Stimulated activated naive CD8-positive, alpha-beta T cell treated with anti-CD3 and anti-CD28 coated beads, Interleukin-15, Interleukin-2, amounts not matched to agents 100 ng/mL and 50 ng/mL, for 24 hours (primary cell): ENCODE data around the gene MATN4.
A peak's percentile ranks its signal among the peaks of the same experiment; 100 is the strongest.

ENCODE experiments used
- H3K27ac Mint-ChIP-seq: one replicate; pipeline ENCODE4 v1.8.0; 2021; ENCODE audit warnings: mild to moderate bottlenecking, mixed read lengths
- H3K27me3 Mint-ChIP-seq: one replicate; pipeline ENCODE4 v1.8.0; 2021; ENCODE audit warnings: mixed read lengths
- H3K36me3 Mint-ChIP-seq: one replicate; pipeline ENCODE4 v1.8.0; 2021; ENCODE audit warnings: low read depth, mixed read lengths
- H3K4me1 Mint-ChIP-seq: one replicate; pipeline ENCODE4 v1.8.0; 2021; ENCODE audit warnings: low read depth, mixed read lengths
- H3K4me3 Mint-ChIP-seq: one replicate; pipeline ENCODE4 v1.8.0; 2021; ENCODE audit warnings: mild to moderate bottlenecking, mixed read lengths
- H3K9me3 Mint-ChIP-seq: one replicate; pipeline ENCODE4 v1.8.0; 2021; ENCODE audit warnings: mixed read lengths

Gene MATN4

DNA sequence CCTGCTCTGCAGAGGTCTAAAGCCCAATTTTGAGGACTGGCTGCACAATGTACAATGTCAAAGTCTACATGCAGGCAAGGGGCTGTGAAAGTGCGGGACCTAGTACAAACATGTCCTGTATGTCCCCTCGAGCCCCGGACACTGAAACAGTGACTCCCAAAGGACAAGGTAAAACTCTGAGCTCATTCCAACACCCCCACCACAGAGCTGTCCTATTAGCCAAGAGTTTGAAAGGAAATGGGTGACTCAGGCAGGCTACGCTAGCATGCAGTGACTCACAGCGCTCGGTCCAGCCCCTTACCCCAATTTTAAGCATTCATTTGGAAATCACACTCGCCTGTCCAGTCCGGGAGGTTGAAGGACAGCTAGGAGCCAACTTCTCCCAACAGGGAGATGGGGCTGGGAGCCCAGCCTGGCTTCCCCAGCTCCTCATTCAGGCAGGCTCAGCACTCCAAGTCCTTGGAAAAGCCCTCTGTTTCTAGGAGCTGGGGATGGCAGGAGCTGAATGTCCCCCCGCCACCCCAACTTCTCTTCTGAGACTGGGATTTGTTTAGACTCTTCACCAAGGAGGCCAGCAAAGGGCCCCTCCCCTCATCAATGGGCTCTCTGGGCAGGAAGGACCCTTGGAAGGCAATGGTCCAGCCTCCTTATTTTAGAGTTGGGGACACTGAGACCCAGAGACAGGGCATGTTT lies 36.2 kb upstream of the MATN4 start:
- H3K27ac Mint-ChIP-seq = peak overlapping the region; percentile 26
- peaks cover 57% of the 10 kb centered on the region for H3K36me3 Mint-ChIP-seq
- peaks cover 56% of the 10 kb centered on the region for H3K4me1 Mint-ChIP-seq
- no peaks in the 10 kb centered on the region for H3K9me3 Mint-ChIP-seq
- peaks cover 4% of the 10 kb centered on the region for H3K27me3 Mint-ChIP-seq
- H3K4me3 Mint-ChIP-seq = peak overlapping the region; percentile 19

DNA sequence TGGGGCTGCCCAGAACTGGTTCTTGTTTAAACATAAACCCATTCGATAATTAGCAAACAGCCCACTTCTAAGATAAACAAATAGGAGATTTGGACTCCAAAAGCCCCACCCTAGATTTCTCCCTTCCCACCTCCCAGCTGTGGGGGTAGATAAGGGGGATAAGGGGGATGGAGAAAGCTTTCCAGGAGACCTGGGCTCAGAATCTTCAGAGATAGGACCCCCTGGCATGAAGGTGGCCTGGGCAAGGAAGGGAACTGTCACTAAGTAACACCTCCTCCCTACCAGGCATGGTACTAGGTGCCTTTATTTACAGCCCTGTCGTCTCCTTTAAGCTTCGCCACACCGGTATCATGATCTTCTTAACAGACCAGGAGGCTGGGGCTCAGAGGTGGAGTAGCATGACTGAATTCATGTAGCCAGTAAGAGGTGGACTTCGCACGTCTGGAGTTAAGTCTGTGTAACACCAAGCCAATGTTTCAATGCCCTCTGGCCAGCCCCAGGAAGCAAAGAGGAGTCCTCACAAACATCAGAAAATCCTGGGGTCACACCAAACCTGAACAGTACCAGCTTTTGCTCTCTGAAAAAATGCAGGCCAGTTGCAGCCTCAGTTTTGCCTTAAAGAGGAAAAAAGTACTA lies 35.6 kb upstream of the MATN4 start:
- peaks cover 57% of the 10 kb centered on the region for H3K36me3 Mint-ChIP-seq

DNA sequence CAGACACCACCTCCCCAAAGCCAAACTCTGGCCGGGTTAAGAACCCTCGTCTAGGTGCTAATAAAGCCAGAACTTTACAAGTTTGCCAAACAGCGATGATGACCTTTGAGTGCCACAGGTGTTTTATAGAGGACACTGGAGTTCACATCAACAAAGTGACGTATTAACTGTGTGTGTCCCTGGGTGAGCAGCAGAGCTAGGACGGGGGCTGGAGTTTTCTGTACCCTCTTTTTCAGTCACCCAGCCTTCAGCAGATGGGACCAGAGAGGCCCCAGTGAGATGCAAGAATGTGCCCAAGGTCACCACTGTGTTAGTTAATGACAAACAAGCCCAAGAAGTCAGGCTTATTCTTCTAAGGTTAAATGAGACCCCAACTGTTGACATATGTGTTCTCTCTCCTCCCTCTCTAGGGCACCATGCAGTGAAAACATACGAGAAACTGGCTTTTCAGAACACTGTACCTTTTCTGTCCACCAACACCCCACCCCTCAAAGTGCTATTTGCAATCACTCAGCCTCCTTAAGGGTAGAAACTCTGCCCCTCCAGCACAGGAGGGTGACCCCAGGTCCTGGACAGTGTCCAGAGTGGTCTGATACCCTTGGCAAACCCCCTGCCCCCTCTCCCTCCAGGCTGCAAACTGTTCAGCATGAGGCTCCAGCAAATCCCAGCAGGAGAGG lies 34.9 kb upstream of the MATN4 start:
- peaks cover 4% of the 10 kb centered on the region for H3K27me3 Mint-ChIP-seq
- peak overlapping the region; percentile 20 for H3K4me3 Mint-ChIP-seq
- H3K36me3 Mint-ChIP-seq = peaks cover 57% of the 10 kb centered on the region
- H3K9me3 Mint-ChIP-seq = no peaks in the 10 kb centered on the region
- no peak overlapping the region for H3K27ac Mint-ChIP-seq
- H3K4me1 Mint-ChIP-seq = peaks cover 49% of the 10 kb centered on the region

More for the DNA sequence above, 35.6 kb upstream of the MATN4 start:
- no peaks in the 10 kb centered on the region for H3K9me3 Mint-ChIP-seq
- H3K4me1 Mint-ChIP-seq = peaks cover 52% of the 10 kb centered on the region
- peaks cover 4% of the 10 kb centered on the region for H3K27me3 Mint-ChIP-seq
- peak overlapping the region; percentile 19 for H3K4me3 Mint-ChIP-seq
- peak overlapping the region; percentile 26 for H3K27ac Mint-ChIP-seq

DNA sequence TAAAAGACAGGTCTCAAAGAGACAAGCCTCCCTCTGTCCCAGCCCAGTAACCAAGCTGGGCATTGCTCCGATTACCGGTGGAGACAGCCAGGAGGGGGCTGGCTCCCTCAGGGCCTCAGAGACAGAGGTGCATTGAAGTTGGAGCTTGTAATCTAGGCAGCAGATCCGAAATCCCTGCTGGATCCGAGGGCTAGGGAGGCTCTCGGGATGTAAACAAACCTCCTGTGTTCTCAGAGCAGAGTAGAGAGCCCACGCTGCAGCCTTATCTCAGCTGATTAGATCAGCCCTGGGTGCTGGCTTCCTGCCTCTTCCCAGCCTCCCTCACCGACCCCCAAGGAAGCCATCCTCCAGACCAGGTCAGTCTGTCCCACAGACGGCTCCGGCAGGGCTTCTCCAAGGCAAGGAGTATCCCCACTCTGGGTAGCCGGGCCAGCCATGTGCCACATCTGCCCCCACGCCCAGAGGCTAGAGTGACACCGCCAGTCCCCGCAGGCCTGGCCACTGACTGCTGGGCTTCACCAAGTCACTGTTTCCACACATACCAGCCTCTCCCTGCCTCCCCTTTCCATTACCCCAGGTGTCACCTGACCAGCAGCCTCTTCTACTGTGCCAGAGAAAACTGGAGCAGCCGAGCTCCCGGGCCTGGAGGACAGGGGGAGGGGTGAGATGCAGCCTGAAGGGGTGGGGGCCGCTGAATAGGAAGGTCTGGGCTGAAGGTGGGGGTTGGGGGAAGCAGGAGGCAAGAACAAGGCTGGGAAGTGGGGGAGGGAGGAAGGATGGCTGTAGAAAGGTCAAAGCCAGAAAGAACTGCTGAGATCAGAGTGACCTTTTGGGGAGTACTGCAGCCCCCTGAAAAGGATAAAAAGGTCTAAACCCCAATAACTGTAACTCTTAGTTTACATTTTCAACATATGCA lies 34.1 kb upstream of the MATN4 start:
- peaks cover 4% of the 10 kb centered on the region for H3K27me3 Mint-ChIP-seq
- peaks cover 57% of the 10 kb centered on the region for H3K36me3 Mint-ChIP-seq
- H3K9me3 Mint-ChIP-seq = no peaks in the 10 kb centered on the region
- H3K4me1 Mint-ChIP-seq = peaks cover 46% of the 10 kb centered on the region
- peak overlapping the region; percentile 36 for H3K27ac Mint-ChIP-seq
- H3K4me3 Mint-ChIP-seq = no peak overlapping the region

DNA sequence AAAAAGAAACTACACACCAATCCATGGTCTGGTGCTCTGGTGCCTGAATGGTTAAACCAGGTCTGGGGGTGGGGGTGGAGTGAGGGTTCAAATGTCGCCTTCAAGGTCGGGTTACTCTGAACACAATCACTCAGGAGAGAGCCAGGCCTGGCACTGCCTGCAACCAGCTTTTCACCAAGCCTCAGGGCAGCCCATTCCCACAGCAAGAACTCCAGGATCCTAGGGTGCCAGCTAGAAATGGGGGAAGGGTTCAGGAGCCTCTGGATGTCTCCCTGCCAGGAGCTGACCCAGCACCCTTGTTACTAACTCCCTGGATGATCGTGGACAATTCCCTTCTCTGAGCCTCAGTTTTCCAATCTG lies 33.5 kb upstream of the MATN4 start:
- peaks cover 56% of the 10 kb centered on the region for H3K36me3 Mint-ChIP-seq
- H3K27me3 Mint-ChIP-seq = peaks cover 2% of the 10 kb centered on the region
- H3K4me1 Mint-ChIP-seq = peaks cover 41% of the 10 kb centered on the region
- peak overlapping the region; percentile 36 for H3K27ac Mint-ChIP-seq
- no peak overlapping the region for H3K4me3 Mint-ChIP-seq
- H3K9me3 Mint-ChIP-seq = no peaks in the 10 kb centered on the region

DNA sequence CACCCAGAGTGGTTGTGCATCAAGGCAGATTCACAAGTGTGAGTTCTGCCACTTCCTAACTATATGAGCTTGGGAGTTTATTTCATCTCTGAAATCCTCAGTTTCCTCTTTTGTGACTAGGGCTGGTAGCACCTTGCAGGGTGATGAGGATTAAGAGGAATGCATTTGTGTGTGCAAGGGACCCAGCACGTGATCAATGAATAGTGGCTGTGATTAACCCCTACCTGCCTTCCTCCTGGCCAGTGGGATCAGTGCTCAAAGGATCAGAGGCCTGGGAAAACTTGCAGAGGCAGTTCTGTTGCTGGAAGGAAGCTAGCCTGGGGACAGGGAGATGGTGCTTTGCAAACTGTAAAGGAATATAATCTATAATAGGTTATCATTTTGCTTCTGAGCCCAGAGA lies 32.9 kb upstream of the MATN4 start:
- Mint-ChIP-seq H3K4me1 (peaks cover 35% of the 10 kb centered on the region), H3K36me3 (peaks cover 58% of the 10 kb centered on the region), H3K4me3 (no peak overlapping the region), H3K27me3 (no peaks in the 10 kb centered on the region), H3K9me3 (no peaks in the 10 kb centered on the region), H3K27ac (no peak overlapping the region)

DNA sequence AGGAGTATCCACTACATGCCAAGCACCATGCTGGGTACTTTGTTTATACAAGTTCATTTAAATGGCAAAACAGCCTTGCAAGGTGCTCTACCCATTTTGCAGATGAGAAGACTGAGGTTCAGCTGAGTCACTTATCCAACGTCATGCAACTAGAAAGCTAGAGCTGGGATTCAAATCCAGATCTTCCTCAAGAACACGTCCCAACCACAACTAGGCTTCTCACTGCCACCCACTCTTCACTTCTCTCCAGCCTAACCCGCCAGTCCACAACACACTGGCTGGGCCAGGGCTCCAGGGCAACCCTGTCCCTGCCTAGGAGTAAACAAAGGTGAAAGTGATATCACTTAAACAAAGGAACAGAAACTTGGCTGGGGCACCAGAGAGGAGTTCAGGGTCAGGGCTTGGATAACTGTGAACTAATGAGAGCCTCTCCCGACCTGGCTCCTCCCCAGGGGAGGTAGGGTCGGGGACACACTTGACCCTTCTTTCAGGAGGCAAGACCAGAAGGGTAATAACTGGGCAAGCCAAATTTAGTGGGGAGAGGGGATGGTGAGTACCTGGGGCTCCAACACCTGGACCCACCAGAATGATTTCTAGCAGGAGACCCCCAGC lies 32.2 kb upstream of the MATN4 start:
- H3K4me1 Mint-ChIP-seq = peaks cover 29% of the 10 kb centered on the region
- no peaks in the 10 kb centered on the region for H3K9me3 Mint-ChIP-seq
- no peaks in the 10 kb centered on the region for H3K27me3 Mint-ChIP-seq
- no peak overlapping the region for H3K27ac Mint-ChIP-seq
- H3K4me3 Mint-ChIP-seq = no peak overlapping the region
- H3K36me3 Mint-ChIP-seq = peaks cover 58% of the 10 kb centered on the region

DNA sequence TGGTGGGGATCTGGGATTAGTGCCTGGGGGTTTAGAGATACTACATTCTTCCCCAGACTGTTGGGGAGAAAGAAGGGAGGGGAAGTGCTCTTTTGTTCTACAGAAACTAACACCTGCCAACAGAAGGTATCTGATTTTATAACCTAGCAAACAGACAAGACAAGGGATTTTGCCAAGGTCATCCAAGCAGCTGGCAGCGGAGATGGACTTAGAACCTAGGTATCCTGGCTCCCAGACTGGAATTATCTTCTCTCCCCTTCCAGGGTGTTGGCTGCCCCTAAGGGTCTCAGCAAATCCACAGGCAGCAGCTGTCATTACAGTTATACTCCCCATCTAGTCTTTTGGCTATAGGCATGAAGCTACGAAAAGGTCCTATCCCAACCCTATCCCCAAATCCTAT lies 31.7 kb upstream of the MATN4 start:
- Mint-ChIP-seq H3K27me3 (no peaks in the 10 kb centered on the region), H3K4me3 (no peak overlapping the region), H3K27ac (no peak overlapping the region), H3K36me3 (peaks cover 61% of the 10 kb centered on the region), H3K4me1 (peaks cover 24% of the 10 kb centered on the region), H3K9me3 (no peaks in the 10 kb centered on the region)

DNA sequence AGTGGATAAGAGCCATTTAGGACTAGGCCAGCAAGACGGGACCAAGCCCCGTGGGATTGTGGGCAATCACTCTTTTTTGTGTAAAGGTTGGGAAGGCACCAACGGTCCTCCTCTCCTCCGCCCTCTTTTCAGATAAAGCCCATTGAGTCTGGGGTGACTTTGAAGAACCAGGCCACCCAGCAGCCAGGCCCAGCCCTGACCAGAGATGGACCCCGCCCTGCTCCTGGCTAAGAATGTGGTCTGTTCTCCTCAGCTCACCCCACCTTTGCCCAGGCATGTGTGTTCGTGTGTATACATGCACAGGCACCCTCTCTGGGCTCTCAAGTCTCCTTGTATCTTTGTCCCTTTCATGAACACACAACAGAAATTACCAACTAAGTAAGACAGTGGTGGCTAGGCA lies 31.0 kb upstream of the MATN4 start:
- Mint-ChIP-seq H3K27me3 (no peaks in the 10 kb centered on the region), H3K4me1 (peaks cover 16% of the 10 kb centered on the region), H3K9me3 (no peaks in the 10 kb centered on the region), H3K27ac (no peak overlapping the region), H3K36me3 (peaks cover 57% of the 10 kb centered on the region), H3K4me3 (no peak overlapping the region)

DNA sequence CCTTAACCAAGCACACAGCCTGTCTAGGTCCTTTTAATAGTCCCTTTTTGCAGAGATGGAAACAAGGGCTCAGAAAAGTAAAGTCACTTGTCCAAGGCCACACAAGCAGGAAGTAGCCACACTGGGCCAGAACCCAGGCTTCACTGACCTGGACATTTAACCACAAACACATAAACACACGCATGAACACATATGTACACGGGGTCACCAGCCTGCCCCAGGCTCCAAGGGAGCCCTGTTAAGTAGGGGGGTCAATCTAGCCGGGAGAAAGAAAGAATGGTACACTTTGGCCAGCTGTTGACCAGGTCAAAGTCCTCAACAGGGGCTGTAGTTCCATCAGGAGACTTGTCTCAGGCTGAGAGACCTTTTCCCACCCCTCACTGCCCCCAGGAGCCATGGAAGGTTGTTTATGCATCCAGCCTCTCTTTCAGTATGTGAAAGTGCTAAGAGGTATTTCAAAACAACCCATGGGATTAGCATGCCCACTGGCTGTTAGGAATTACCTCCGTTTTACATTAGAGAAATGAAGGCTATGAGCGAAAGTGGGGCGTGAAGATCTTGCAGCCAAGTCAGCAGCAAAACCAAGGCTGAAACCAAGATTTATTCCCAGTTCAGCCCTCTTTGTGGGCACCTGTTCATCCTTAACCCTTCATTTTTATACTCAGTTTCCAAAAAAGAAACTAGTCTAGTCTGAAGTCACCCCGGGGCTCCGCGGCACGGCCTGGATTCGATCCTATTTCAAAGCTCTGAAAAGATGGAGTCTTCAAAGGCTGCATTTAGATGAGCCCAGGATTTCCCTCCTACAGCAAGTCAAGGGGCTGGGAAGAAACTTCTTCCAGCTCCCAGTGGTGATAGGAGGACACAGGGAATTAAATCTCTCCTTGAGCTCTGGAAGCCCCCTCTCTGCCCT lies 30.3 kb upstream of the MATN4 start:
- no peaks in the 10 kb centered on the region for H3K9me3 Mint-ChIP-seq
- peaks cover 11% of the 10 kb centered on the region for H3K4me1 Mint-ChIP-seq
- no peak overlapping the region for H3K4me3 Mint-ChIP-seq
- H3K27ac Mint-ChIP-seq = no peak overlapping the region
- no peaks in the 10 kb centered on the region for H3K27me3 Mint-ChIP-seq
- H3K36me3 Mint-ChIP-seq = peaks cover 53% of the 10 kb centered on the region

DNA sequence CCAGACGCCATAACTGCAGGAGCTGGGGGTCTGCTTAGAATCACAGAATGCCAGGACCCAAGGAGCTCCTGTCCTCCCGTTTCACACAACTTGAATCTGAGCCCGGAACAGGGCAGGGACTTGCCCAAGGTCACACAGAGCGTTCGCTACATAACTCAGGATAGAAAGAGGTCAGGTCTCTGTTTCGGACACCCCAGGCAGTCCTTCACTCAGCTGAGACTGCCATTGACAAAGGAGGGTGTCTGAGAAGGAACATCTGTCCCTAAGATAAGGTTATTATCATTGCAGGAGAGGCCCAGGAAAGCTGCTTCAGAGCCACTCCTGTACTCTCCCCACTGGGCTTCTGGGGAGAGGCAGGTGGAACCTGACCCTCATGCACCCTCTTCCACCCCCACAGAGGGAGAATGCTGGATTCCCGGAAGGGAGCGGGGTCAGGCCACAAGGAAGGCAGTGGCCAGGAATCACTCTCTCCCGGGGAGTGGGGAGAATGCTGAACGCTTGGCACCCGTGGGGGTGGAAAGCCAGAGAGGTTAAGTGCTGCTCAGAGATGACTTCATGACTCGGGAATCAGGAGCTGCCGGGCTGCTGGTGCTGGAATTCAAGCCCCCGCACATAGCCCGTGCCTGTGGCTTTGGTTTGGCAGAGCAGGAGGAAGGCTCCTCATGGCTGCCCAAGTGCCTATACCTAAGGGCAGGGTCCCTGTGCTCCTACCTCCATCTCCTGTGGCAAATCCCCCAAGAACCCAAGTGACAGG lies 29.4 kb upstream of the MATN4 start:
- Mint-ChIP-seq H3K9me3 (no peaks in the 10 kb centered on the region), H3K36me3 (peaks cover 46% of the 10 kb centered on the region), H3K27ac (no peak overlapping the region), H3K4me1 (peaks cover 4% of the 10 kb centered on the region), H3K4me3 (no peak overlapping the region), H3K27me3 (no peaks in the 10 kb centered on the region)

DNA sequence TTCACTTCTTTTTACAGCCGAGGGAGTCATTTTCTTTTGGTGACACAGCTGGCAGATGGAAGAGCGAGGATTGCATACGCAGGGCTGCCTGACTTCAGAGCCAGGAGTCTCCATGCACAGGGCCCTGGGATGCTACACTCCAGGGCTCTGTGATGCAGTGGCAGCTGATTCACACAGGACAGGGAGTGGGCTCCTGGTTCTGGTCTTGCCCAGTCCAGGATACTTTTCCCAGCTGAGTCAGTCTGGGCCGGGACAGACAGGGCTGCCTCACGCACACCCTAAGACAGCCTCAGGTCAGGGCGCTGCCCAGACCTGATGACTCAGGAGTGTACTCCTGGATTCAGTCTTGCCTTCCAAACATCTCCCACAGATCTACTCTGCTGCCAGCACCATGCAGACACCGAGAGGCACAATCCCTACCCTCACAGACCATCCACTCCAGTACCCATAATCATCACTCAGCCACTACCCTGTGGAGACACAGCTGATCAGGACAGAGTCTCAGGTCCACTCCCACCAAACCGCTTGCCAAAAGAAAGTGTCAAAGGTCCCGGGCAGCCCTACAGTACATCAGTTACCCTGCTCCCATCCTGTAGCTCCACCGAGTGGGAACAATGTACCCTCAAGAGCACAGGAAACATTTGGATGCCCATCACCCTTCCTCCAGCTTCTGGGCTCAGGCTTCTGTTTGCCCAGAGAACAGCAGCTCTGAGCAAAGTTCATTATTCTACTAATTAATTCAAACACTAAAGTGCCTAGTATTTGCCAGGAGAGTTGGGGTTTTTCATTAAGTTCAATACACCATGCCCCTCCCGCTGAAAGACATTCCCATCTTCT lies 28.6 kb upstream of the MATN4 start:
- Mint-ChIP-seq H3K27ac (peak overlapping the region; percentile 69), H3K36me3 (peaks cover 46% of the 10 kb centered on the region), H3K9me3 (no peaks in the 10 kb centered on the region), H3K4me3 (no peak overlapping the region), H3K4me1 (no peaks in the 10 kb centered on the region), H3K27me3 (no peaks in the 10 kb centered on the region)
